Common myeloid progenitor, CD34-positive (primary cell): ENCODE results near the gene OR10A4.
"Not testable (repeated sequence)": the region's sequence is repeated elsewhere in the genome, so short reads cannot be mapped to it uniquely, and the experiment has no call there.

Experiments used
- CTCF ChIA-PET: fragments of 350-600 bp; sonication (Branson Sonifier 250); formaldehyde crosslinking; loops from one replicate; lab custom pipeline; 2021; ENCODE audit warnings: antibody characterized with exemption; lab: Charles Lee
- POLR2A ChIA-PET: fragments of 350-600 bp; sonication (Branson Sonifier 250); formaldehyde crosslinking; loops from one replicate; lab custom pipeline; 2021; ENCODE audit warnings: antibody characterized with exemption; lab: Charles Lee
- DNase-seq, 3 donors: peaks; one replicate each; pipeline versions ENCODE4 v3.0.0 to v3.0.0-alpha.2; 2013
- H3K27ac ChIP-seq, 2 experiments: 1 replicate in 1 of 2; 2 replicates in 1 of 2; pipeline ENCODE4 v1.7.0; 2013; ENCODE audit warnings: inconsistent platforms in 2 of 2, low read length in 2 of 2, mild to moderate bottlenecking in 2 of 2, low read depth in 1 of 2, moderate library complexity in 1 of 2; ENCODE audit not compliant: severe bottlenecking in 2 of 2, insufficient read depth in 1 of 2, poor library complexity in 1 of 2
- H3K27me3 ChIP-seq, 5 experiments: replicated peaks in 2 of 5; 1 replicate in 3 of 5; 2 replicates in 2 of 5; pipeline versions ENCODE4 v1.6.1 to v1.7.0; 2013; ENCODE audit warnings: low read length in 4 of 5, mild to moderate bottlenecking in 2 of 5, moderate library complexity in 2 of 5, inconsistent platforms in 1 of 5; ENCODE audit not compliant: insufficient read depth in 5 of 5, control insufficient read depth in 4 of 5
- H3K36me3 ChIP-seq, 4 experiments: 1 replicate in 2 of 4; 2 replicates in 2 of 4; pipeline versions ENCODE4 v1.6.1 to v1.7.0; 2013; ENCODE audit warnings: low read length in 3 of 4, control low read depth in 1 of 4, mild to moderate bottlenecking in 1 of 4; ENCODE audit not compliant: control insufficient read depth in 4 of 4, insufficient read depth in 4 of 4
- H3K4me1 ChIP-seq, 4 experiments: 1 replicate in 3 of 4; 2 replicates in 1 of 4; pipeline versions ENCODE4 v1.6.1 to v1.7.1; 2013; ENCODE audit warnings: low read length in 3 of 4, mild to moderate bottlenecking in 3 of 4, control low read depth in 1 of 4, inconsistent platforms in 1 of 4, moderate library complexity in 1 of 4; ENCODE audit not compliant: control insufficient read depth in 4 of 4, insufficient read depth in 4 of 4; ENCODE audit errors: control extremely low read depth in 1 of 4
- H3K4me3 ChIP-seq, 7 experiments: 1 replicate in 4 of 7; 2 replicates in 3 of 7; pipeline versions ENCODE4 v1.5.1 to v1.7.0; 2013; ENCODE audit warnings: mild to moderate bottlenecking in 7 of 7, low read length in 6 of 7, moderate library complexity in 6 of 7, inconsistent platforms in 2 of 7, low read depth in 2 of 7, control low read depth in 1 of 7; ENCODE audit not compliant: insufficient read depth in 4 of 7, control insufficient read depth in 1 of 7; ENCODE audit errors: extremely low read depth in 1 of 7
- H3K9me3 ChIP-seq, 5 experiments: 1 replicate in 4 of 5; 2 replicates in 1 of 5; pipeline versions ENCODE4 v1.6.1 to v1.7.1; 2013; ENCODE audit warnings: low read length in 4 of 5, mild to moderate bottlenecking in 2 of 5, inconsistent platforms in 1 of 5, low read depth in 1 of 5, moderate library complexity in 1 of 5; ENCODE audit not compliant: control insufficient read depth in 4 of 5, insufficient read depth in 2 of 5; ENCODE audit errors: control extremely low read depth in 1 of 5
- WGBS: methylation state at CpG from one replicate; pipeline ENCODE4 v1.1.5; 2013; ENCODE audit not compliant: insufficient coverage; 5-methylcytosine and 5-hydroxymethylcytosine counted together

Gene OR10A4

GRCh38 chr11:6845383-6845782 is 31.0 kb upstream of the OR10A4 start, which contains the start of gene OR10A5:
Gene OR10A5, plus strand, starts transcription at chr11:6845683. Its CDS starts 0 bp downstream, at chr11:6845683.
- DNase-seq, result no peak
- ChIA-PET CTCF (no interaction called here), POLR2A (no interaction called here)
- H3K27me3 ChIP-seq, result no peaks in the 10 kb centered on the region
- no peak within 1 kb of the TSS for H3K27ac ChIP-seq
- 100% methylated on average over 2 of the region's 3 CpGs for WGBS
- H3K9me3 ChIP-seq, result peaks cover 0 to 8% (median 0%) of the 10 kb centered on the region in 5 experiments
- H3K4me3 ChIP-seq, result no peak within 1 kb of the TSS
- H3K4me1 ChIP-seq, result no peaks in the 10 kb centered on the region
- H3K36me3 ChIP-seq, result no peaks in the 10 kb centered on the region

- ChIA-PET POLR2A (no interaction called here), CTCF (no interaction called here)
- Histone ChIP-seq H3K36me3 (no peaks in the 10 kb centered on the region), H3K27ac (no peak overlapping the region), H3K9me3 (peaks cover 0 to 15% (median 0%) of the 10 kb centered on the region in 5 experiments), H3K4me3 (no peak overlapping the region), H3K27me3 (no peaks in the 10 kb centered on the region), H3K4me1 (no peaks in the 10 kb centered on the region)
- DNase-seq, result no peak
- WGBS, result 83% methylated on average over 1 of the region's 2 CpGs
Observed at GRCh38 chr11:6850526-6850925, 25.9 kb upstream of the OR10A4 start.

DNA sequence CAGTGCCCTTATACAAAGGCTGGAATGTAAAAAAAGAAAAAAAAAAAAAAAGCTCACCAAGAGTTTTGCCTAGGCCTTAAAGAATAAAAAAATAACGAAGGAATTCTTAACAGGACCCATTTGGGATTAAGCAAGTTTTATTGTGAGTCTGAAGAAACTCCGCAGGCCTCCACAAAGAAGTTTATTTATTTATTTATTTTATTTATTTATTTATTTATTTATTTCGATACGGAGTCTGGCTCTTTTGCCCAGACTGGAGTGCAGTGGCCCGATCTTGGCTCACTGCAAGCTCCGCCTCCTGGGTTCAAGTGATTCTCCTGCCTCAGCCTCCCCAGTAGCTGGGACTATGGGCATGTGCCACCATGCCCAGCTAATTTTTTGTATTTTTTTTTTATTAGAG is 21.6 kb upstream of the OR10A4 start:
- peaks cover 0 to 11% (median 0%) of the 10 kb centered on the region in 5 experiments for H3K9me3 ChIP-seq
- POLR2A ChIA-PET, CTCF ChIA-PET, H3K36me3 ChIP-seq, H3K4me1 ChIP-seq, DNase-seq, H3K4me3 ChIP-seq, H3K27ac ChIP-seq, H3K27me3 ChIP-seq: not testable (repeated sequence)
- 94% methylated on average over 5 of the region's 6 CpGs for WGBS

DNA sequence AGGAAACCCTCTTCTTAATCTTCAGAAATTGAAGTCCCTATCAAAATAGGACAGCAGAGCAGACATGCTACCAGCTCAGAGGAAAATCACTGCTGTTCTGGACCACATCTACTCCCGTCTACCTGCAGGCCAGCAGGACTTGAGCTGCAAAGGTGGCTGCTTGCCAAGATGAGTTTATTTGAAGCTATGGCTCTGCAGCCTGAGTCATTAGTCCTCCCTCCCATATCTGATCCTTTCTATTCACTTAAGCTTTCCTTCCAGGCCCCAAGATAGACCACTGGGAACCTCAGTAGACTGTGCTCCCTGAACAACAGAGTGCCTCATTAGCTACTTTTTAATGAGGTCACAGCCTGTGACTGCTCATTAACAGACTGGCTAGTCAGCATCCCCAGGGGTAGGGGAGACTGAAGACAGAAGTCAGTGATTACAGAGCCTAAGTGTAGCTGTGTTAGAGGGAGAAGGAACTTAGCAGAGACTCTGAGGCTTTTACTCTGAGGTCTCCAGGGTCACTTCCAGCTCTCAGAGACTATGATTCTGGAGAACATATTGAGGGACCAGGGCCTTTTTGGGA is 20.4 kb upstream of the OR10A4 start:
- ChIA-PET CTCF (no interaction called here), POLR2A (no interaction called here)
- no peak overlapping the region for H3K27ac ChIP-seq
- H3K4me1 ChIP-seq, result no peaks in the 10 kb centered on the region
- 100% methylated on average over 1 of the region's 1 CpG for WGBS
- no peaks in the 10 kb centered on the region for H3K36me3 ChIP-seq
- peaks cover 0 to 11% (median 0%) of the 10 kb centered on the region in 5 experiments for H3K9me3 ChIP-seq
- H3K4me3 ChIP-seq, result no peak overlapping the region
- no peaks in the 10 kb centered on the region for H3K27me3 ChIP-seq
- DNase-seq, result no peak

DNA sequence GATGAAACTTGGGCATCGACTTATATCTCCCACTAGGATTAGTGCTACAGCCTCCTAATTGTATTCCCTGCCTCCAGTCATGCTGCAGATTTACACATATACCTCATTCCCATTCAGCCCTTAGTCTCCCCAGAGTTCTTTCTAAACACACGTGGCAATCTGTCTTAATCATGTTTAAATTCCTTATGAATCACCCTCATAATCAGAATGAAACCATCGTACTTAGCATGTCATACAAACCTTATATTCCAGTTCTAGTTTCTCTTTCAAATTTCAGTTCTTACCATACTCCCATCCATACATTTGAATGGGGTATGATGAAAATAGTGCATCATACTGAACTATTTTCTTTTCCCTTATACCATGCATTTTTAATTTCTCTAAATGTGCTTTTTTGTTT is 19.6 kb upstream of the OR10A4 start:
- ChIA-PET CTCF (no interaction called here), POLR2A (no interaction called here)
- Histone ChIP-seq H3K36me3 (no peaks in the 10 kb centered on the region), H3K27me3 (no peaks in the 10 kb centered on the region), H3K9me3 (peaks cover 0 to 11% (median 0%) of the 10 kb centered on the region in 5 experiments), H3K27ac (no peak overlapping the region), H3K4me1 (no peaks in the 10 kb centered on the region), H3K4me3 (no peak overlapping the region)
- no peak for DNase-seq
- 94% methylated on average over 2 of the region's 3 CpGs for WGBS

DNA sequence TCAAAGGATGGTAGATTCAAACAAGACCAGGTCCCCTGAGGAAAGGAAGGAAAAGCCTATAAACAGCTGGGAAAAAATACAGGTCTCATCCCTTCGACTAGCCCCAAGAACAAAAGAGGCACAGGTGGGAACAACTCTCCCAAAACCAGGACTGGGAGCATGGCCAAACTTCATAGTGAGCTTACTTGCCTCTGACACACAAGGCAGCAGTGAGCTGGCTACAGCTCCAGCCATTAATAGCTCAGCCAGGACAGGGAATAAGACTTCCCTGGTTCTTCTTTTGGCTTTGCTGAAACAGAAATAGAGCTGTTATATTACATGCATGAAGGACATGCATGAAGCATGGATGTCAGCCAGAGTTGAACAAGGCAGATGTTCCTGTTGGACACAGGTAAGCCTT is 13.5 kb upstream of the OR10A4 start, which contains the start of gene OR10A2:
Gene OR10A2 (plus strand): TSS at position 97 of the 400 bp plus-strand sequence. CDS start 6,698 bp downstream, outside the sequence.
- Histone ChIP-seq H3K27me3 (no peaks in the 10 kb centered on the region), H3K27ac (no peak within 1 kb of the TSS), H3K9me3 (no peaks in the 10 kb centered on the region), H3K36me3 (no peaks in the 10 kb centered on the region), H3K4me3 (no peak within 1 kb of the TSS), H3K4me1 (no peaks in the 10 kb centered on the region)
- DNase-seq, result no peak
- WGBS, result 83% methylated on average over 1 of the region's 1 CpG
- ChIA-PET POLR2A (no interaction called here), CTCF (no interaction called here)

DNA sequence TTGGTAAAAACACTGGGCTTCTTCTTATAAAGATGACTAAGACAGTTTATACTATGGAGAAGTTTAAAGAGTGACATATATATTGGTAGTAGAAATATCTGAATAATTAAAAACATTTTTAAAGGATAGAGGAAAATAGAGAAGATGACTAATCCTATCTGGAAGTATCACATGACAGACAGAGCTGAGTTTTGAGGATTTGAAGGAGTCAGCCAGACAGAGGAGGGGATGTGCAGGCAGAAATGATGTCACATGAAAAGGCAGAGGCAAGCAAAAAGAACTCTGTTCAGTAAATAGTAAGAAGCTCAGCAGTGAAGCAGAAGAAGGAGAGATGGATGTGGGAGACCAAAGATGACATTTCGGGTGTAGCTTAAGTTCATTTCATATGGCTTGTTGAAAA is 12.0 kb upstream of the OR10A4 start:
- Histone ChIP-seq H3K27ac (no peak overlapping the region), H3K4me3 (no peak overlapping the region), H3K4me1 (no peaks in the 10 kb centered on the region), H3K9me3 (no peaks in the 10 kb centered on the region), H3K27me3 (no peaks in the 10 kb centered on the region), H3K36me3 (no peaks in the 10 kb centered on the region)
- ChIA-PET POLR2A (no interaction called here), CTCF (interaction anchor here (0.6 kb wide), 1 partner anchor 549 kb away, joined by 3 read pairs; no protein-coding TSS in a partner anchor)
- no peak for DNase-seq
- WGBS, result no CpG with 5 or more reads among the region's 1 CpG
